IPS-NIHi11 (cell line): ENCODE results near the gene MYOG.
A peak's percentile ranks its signal among the peaks of the same experiment; 100 is the strongest.

Experiments used
- DNase-seq: peaks from one replicate; pipeline ENCODE4 v3.0.0; 2012; ENCODE audit warnings: mixed read lengths, low spot score

Gene MYOG

DNA sequence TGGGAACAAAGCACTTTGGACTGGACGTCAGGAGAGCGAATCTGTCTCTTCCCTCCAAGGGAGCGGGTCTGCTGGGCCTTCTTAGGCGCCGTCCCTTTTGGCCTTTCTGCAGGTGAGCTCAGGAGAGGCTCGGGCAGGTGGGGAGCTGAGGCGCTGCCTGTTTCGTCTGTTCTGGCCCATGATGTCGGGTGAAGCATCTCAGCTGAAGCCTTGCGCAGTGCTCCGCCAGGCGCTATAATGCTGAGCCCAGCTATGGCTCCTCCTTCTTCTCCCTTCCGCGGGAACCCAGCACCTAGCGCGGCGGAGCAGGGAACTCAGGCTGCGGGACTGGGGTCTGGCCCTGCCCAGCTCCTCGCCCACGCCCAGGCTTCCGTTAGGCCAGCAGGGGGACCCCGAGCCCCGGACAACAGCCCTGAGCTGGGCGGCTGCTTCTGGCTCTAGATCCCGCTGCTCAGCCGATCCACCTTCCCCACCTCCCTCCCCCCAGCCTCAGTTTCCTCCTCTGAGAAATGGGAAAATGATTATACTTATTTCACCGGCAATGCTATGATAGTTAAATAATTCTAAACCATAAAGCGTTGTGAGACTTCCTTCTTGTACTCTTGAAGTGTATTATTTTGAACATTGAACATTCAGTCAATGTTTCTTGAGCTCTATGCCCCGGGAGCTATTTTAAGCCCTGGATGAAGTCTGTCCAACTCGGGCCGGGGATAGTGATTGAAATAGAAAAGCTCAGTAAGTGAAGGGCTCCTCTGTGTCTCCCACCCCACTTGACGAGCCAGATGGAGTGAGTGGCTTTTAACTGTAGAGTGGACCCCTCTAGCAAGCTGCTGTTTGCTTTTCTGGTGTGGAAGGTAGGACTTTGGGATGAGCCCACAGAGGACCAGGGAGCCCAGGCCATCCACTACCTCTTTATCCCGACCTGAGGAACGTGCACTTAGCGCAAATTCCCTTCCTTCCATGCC lies 32.1 kb upstream of the MYOG start:
- DNase-seq: peak; percentile 99

DNA sequence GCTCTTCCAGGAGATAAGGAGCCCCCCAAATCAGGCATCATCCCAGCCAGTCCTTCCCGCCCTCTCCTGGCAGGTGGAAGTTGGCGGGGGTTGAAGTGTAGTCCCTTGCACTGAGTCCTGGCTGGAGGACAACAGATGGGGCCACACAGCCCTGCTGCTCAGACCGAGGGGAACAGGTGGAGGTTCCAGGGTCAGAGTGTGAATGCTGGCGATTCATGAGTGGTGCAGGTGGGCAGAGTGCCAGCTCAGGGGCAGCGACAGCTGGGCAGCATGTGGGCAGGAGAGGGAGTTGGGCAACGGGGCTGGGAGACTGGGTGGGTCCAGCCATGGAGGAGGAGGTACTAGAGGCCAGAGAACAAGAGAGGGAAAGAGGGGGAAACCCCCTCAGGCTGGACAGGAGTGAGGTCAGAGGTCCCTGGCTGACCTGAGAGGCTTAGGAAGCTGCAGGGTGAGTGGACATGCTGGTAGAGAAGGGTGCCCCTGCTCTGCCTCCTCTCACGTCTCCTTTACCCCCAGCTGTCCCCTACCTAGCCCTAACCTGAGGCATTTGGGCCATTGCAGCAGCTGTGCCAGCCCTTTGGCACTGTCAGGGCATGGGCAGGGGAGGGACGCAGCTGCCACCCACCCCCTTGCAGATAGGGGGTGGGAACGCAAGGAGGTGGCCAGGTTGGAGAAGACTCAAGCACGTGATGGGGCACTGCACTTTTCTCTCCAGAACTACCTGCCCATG lies 30.4 kb upstream of the MYOG start:
- no peak for DNase-seq

DNA sequence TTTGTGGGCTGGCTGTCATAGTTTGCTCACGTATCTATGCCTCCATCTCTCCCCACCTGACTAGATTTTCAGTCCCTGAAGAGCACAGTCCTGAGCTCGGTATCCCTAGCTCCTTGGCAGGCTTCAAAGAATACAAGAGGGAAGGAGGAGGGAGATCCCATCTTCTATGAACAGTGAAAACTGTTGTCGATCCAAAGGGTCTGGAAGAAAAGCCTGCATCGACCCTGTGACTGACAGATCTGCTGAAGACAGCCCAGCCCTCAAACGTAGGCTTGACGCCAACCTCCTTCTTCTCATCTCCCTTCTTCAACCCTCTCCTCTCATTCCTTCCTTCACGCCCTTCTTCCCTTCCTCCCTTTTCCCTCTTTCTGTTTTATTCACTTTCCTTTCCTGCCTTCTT lies 28.4 kb upstream of the MYOG start:
- no peak for DNase-seq

DNA sequence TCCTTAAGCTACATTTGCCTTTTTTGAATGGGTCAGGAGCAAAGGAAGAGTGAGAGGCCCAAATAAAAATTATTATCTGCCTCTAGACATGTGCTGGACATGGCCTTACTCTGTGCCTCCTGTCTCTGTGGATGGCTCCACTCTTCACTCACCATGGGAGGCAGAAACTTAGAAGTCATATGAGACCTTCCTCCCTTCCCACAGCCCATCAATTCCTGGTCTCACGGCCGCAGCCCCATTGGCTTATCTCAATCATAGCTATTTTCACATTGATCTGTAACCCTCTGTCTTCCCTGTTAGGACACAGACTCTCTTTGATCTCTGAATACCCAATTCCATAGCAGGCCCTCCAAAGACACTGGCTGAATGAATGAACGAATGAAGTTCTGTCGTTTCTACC lies 27.5 kb upstream of the MYOG start:
- no peak for DNase-seq

DNA sequence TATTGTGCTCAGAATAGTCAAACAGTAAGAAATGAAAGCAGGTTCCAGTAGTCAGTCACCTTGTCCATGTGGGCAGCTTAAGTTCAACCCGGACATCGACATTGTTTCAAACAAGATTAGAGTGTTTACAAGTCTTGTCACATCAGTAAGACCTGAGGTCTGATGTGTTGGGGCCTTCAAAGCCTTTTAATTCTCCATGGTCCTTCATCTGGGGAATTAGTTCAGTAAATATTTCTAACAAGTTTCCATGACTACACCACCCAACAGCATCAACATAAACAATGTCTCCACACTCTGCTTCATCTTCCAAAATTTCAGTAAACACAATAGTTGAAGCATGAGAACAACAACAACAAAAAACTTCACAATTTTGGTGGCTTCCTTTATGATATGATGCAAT lies 26.7 kb upstream of the MYOG start:
- no peak for DNase-seq

DNA sequence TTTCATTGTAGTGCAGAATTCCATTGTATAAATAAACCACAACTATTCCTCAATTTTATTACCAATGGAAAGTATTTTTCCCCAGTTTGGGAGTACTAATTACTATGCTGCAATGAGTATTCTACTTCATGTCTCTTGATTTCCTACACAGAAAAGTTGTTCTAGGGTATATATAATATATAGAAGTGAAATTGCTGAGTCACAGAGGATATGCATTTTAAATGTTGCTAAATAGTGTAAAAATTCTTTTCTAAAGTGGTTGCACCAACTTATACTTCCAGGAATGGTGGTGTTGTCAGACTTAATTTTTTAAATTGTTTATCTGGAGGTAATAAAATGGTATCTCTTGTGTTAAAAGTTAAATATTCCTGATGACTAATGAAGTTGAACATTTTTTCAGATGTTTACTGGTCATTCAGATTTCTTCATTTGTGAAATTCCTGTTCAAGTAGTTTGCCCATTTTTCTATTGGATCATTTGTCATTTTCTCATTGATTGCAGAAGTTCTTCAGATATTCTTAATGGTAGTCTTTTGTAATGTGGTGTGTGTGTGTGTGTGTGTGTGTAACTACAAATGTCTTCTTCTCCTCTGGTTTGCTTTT lies 19.1 kb upstream of the MYOG start:
- DNase-seq: no peak

DNA sequence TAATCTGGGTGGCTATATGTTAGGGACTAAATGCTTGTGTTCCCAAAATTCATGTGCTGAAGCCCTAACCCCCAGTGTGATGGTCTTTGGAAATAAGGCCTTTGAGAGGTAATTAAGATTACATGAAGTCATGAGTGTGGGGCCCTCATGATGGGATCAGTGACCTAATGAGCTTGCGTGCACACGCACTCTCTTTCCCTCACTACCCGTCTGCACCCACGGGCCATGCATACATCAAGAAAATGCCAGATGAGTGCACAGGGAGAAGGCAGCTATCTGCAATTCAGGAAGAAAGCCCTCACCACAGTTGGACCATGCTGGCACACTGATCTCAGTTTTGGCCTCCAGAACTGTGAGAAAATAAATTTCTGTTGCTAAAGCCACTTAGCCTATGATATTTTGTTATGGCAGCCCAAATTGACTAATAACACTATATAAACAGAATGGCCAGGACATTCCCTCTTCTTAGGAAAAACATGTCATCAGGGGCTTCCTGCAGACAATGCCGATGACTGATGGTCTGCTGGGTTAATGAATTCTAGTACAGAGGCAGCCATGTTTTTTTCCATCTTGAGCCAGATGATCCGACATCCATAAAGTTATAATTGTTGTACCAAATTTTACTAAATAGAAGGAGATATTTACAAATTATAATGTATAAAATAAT lies 18.1 kb upstream of the MYOG start:
- DNase-seq: no peak

DNA sequence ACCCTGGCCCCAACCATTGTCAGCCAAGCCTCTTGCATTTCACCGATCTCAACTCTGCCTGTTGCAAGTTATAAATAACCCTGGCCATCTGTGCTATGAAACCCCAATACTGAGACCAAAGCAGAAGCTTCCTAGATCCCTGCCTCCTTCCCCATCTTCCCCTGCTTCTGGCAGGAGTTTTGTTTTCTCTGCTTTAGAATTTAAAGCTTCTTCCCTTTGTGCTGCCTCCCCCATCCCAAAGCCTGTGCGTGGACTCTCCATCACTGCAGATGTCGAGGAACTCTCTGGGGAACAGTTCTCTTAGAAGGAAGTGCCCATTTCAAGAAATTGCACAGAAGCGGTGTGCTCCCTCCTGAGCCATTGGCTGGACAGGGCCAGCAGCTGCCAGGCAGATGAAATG lies 17.4 kb upstream of the MYOG start:
- DNase-seq: no peak

DNA sequence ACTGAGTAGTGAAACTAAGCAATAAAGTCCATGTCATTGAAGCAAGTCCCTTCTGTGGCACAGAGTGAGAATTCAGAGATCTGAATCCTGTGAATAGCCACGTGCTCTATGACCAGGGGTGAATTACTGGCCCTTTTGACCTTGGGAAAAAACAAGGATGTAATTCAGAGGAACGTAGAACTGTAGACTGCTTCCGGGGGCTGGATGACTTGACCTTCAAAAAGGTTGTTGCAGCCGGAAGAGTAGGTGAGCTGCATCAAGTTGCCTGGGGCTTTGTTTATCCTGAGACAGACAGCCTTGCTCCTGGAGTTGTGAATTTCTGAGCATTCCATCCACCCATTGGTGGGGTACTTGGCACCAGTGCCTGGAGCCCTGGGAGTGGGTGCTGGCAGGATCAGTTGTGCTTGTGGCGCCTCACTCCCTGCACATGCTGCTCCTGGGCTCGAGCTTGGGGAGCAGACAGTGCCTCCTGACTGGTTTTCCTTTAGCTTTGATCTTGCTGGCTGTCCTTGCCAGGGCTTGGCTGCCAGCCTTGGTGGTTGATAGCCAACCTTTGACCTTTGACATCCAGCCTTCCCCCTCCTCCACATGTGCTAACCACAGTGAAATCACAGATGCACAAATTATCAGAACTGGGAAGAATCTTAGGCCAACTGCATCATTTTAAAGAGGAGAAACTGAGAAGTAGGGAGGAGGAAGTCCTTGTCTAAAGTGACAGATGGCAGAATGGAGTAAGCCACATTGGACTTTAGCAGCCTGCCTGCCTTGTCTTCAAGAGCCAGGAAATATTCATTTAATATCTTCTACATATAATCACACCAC lies 16.2 kb upstream of the MYOG start:
- DNase-seq: no peak

DNA sequence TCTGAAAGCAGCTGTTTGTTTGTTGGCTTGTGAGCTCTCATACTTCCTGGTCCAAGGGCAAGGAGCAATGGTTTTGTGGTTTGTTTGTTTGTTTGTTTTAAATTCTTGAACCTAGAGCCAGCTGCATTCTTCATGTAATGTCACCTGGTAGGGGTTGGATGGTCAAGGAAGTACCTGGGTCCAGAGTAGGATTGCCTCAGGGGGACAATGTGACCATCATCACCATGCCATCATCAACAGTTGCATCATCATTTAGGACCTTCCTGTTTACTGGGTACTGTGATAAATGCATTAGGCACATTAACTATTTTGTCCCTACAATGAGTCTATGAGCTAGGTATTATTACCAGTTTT lies 14.7 kb upstream of the MYOG start:
- no peak for DNase-seq

DNA sequence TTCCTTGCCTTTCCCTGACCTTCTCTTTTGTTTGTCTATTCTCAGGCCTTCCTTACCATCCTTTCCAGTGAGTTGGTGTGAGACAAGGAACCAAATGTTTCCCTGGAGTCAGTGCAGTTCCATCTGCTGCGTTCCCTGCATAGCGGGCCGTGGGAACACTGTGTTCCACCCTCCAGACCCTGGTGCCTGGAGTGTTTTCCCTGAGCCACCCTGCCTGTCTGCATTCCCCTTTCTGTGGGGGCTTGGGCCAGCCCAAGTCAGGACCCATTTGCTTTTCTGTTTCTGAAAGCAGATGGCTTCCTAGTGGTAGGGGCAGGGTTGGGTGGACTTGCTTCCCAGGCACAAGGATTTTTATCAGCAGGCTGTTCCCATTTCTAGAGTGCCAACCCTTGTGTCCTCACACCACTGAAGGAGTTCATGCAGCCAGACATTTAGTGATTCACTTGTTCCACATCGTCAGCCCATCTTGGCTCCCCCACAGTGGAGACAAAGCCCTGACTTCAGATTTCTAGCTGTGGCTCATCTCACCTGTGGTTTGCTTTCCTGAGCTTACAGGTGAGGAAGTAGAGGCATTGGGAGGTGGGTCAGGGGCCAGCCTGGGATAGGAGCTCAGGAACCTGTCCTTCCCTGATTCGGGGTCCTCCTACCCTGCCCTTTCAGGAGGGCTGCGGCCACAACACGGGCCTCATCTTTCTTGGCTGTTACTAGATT lies 14.1 kb upstream of the MYOG start:
- DNase-seq: no peak

DNA sequence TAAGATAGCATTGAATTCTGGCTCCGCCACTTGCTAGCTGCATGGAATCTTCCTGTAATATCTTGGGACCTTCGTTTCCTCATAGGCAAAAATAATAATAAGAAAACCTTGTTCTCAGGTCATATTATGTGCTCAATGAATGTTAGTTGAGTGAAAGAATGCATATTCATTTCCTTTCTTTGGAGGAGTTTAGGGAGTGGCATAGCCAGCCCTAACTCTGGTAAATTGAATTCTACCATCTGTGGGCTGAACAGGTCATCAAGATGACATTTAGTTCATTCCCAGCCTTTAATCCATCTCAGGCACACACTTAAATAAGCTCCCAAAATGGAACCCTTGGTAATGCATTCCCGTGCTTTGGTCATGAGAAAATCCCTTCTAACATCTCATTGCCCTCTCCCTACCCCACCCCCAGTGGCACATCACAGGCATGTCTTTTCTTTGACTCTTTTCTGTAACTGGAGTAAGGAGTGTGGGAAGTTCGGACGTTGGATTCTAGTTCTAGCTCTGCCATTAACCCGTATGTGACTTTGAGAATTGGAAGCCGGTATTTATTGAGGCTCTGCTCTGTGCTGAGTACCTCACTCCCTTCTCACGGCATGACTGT lies 13.2 kb upstream of the MYOG start:
- DNase-seq: no peak

DNA sequence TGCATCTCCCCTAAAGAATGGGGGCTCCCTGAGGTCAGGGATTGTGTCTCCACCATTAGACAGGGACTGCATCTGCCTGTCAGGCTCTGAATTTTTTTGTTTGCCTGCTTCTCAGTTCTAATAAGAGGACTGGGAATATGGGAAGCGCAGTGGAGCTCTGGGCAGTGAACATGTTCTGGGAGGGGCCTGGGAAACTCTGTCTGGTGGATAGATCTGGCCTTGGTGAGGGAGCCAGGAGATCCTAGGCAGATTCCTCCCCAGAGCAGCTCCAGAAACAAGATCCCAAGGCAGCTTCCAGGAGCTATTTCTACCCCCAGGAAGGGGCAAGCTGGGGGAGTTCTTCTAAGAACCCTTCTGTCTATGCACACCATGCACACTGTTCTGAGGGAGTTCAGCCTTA lies 12.6 kb upstream of the MYOG start:
- no peak for DNase-seq

DNA sequence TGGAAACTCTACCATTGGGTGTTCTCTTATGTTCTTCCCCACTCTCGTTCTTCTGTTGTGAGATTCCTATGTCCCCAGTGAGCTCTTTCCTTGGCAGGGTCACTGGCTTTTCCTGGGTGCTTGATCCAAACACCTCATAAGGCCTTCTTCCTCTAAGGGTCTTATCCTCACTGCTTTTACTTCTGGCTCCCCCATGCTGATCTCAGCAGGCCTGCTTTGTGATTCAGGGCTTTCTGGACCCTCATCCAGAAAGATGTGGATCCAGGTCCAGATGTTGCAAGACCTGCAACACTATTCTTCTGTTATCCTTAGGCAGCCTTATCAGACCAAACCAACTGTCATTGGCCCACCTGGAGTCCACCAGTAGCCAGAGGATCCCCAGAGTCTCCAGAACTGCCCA lies 11.2 kb upstream of the MYOG start:
- DNase-seq: no peak

DNA sequence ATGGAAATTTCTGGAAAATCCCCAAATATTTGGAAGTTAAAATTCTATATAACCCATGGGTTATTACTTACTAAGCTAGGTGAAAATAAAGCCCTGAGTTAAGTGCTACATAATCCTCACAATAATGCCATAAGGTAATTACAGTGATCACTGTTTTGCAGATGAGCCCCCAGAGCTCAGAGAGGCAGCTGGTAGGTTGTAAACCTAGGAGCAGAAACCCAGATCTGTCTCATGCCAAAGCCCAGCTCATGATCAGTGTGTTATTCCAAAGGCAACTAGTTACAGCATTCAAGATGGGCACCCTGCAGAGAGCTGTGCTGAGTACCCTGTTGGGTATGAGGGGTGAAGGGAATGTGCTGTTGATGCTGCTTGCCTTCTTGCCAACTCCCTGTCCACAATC lies 10.8 kb upstream of the MYOG start:
- DNase-seq: no peak

DNA sequence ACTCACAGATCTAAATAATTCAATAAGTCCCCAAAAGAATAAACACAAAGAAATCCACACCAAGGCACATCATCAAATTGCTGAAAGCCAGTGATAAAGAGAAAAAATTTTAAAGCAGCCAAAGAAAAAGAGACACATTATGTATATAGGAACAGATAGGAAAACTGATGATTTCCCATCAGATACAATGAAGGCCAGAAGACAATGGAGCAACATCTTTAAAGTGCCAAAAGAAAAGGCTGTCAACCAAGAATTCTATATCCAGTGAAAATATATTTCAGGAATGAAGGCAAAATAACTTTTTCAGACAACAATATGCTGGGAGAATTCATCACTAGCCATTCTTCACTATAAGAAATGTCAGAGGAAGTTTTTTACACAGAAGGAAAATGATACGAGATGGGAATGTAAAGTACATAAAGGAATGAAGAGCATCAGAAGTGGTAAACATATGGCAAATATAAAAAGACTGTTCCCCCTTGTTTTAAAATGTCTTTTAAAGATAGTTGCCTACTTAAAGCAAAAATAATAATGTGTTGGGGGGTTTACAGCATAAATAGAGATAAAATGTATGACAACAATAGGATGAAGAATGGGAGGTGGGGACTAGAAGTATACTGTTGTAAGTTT lies 9.4 kb upstream of the MYOG start:
- no peak for DNase-seq

DNA sequence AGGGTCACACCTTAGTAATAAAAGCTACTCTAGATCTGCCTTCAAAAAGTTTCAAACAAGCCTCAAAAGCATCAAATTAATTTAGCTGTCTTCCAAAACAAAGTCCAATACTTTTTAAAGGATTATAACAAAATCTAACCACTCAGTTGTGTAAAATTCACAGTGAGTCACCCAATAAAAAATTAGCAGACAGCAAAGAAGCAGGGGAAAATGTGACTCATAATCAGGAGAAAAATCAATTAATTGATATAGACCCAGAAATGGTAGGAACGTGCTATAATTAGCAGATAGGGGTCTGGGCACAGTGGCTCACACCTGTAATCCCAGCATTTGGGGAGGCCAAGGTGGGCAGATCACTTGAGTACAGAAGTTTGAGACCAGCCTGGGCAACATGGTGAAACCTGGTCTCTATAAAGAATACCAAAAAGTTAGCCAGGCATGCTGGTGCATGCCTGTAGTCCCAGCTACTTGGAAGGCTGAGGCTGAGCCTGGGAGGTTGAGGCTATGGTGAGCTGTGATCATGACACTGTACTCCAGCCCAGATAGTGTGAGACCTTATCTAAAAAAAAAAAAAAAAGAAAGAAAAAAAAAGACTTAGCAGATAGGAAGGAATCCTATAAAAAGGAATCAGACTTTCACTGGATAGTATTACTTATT lies 8.1 kb upstream of the MYOG start:
- no peak for DNase-seq

DNA sequence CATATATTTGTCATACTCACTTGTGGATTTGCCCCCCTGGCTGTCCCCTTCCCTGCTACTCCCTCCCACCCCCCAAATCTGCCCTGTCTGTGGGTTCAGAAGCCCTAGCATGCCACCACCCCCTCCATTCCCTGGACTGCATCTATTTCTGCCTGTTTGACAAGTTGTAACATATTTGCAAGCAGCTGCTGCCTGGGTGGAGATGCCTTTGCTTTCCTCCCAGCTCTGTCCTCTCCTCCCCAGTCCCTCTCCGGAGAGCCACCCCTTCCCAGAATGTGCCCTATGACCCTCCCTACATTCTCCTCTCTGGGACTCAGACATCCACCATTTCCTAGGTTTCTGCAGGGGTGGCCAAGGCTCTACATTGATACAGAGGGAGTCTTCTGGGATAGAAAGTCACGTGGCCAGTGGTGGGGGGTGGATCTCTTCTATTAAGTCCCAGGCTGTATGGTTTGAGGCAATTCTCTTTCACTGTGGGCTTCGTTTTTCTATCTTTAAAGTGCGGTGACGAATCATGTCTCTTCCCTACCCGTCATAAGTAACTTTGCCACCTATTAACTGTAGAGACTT lies 6.0 kb upstream of the MYOG start:
- no peak for DNase-seq

DNA sequence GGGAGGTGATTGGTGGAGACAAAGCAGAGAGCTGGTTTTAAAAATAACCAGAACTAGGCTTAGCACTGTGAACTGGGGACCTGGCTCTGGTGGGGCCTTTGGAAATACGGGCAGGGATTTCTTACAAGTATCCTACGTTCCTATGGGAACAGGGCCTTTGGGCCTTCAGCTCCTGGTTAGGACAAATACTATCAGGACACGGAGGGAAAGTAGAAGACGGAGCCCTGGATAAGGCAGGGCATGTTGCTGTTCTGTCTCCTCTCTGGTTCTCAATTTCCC lies 5.3 kb upstream of the MYOG start:
- DNase-seq: no peak
